ENCODE measurements around the gene LMTK3.

Gene LMTK3

GRCh38 chr19:48468772-48469288 is 42.8 kb downstream of the LMTK3 start:
- H3K36me3 Mint-ChIP-seq (ENCODE audit: low read depth), result peaks cover 44% of the 10 kb centered on the region
- H3K27me3 Mint-ChIP-seq, result no peaks in the 10 kb centered on the region
- H3K27ac Mint-ChIP-seq, result peak overlapping the region; percentile 93
- no peaks in the 10 kb centered on the region for H3K9me3 Mint-ChIP-seq
- peak; percentile 99 for DNase-seq
- peaks cover 27% of the 10 kb centered on the region for H3K4me1 Mint-ChIP-seq (ENCODE audit: low read depth)
- peak overlapping the region; percentile 83 for H3K4me3 Mint-ChIP-seq

GRCh38 chr19:48466561-48467325 is 44.9 kb downstream of the LMTK3 start:
- Mint-ChIP-seq H3K9me3 (no peaks in the 10 kb centered on the region), H3K36me3 (ENCODE audit: low read depth) (peaks cover 42% of the 10 kb centered on the region), H3K27ac (peak overlapping the region; percentile 22), H3K27me3 (no peaks in the 10 kb centered on the region), H3K4me3 (no peak overlapping the region), H3K4me1 (ENCODE audit: low read depth) (peaks cover 27% of the 10 kb centered on the region)
- DNase-seq, result no peak

- peaks cover 20% of the 10 kb centered on the region for H3K4me1 Mint-ChIP-seq (ENCODE audit: low read depth)
- H3K9me3 Mint-ChIP-seq, result no peaks in the 10 kb centered on the region
- DNase-seq, result no peak
- no peak overlapping the region for H3K4me3 Mint-ChIP-seq
- peaks cover 36% of the 10 kb centered on the region for H3K36me3 Mint-ChIP-seq (ENCODE audit: low read depth)
- no peaks in the 10 kb centered on the region for H3K27me3 Mint-ChIP-seq
- H3K27ac Mint-ChIP-seq, result peak overlapping the region; percentile 10
Observed at GRCh38 chr19:48465215-48465614, 46.4 kb downstream of the LMTK3 start.

- no peak overlapping the region for H3K4me3 Mint-ChIP-seq
- no peak overlapping the region for H3K27ac Mint-ChIP-seq
- no peaks in the 10 kb centered on the region for H3K9me3 Mint-ChIP-seq
- H3K36me3 Mint-ChIP-seq (ENCODE audit: low read depth), result peaks cover 61% of the 10 kb centered on the region
- DNase-seq, result no peak
- H3K27me3 Mint-ChIP-seq, result no peaks in the 10 kb centered on the region
- H3K4me1 Mint-ChIP-seq (ENCODE audit: low read depth), result peaks cover 8% of the 10 kb centered on the region
Observed at GRCh38 chr19:48461982-48462655, 49.5 kb downstream of the LMTK3 start.

- no peak for DNase-seq
- no peaks in the 10 kb centered on the region for H3K27me3 Mint-ChIP-seq
- H3K4me3 Mint-ChIP-seq, result no peak overlapping the region
- no peak overlapping the region for H3K27ac Mint-ChIP-seq
- H3K9me3 Mint-ChIP-seq, result no peaks in the 10 kb centered on the region
- H3K4me1 Mint-ChIP-seq (ENCODE audit: low read depth), result peaks cover 8% of the 10 kb centered on the region
- H3K36me3 Mint-ChIP-seq (ENCODE audit: low read depth), result peaks cover 65% of the 10 kb centered on the region
Observed at GRCh38 chr19:48461651-48461981, 50.0 kb downstream of the LMTK3 start.

- Mint-ChIP-seq H3K36me3 (ENCODE audit: low read depth) (peaks cover 80% of the 10 kb centered on the region), H3K27me3 (no peaks in the 10 kb centered on the region), H3K9me3 (no peaks in the 10 kb centered on the region), H3K4me3 (no peak overlapping the region), H3K27ac (no peak overlapping the region), H3K4me1 (ENCODE audit: low read depth) (peaks cover 4% of the 10 kb centered on the region)
- DNase-seq, result no peak
Observed at GRCh38 chr19:48458016-48458415, 53.6 kb downstream of the LMTK3 start.

- Mint-ChIP-seq H3K27me3 (no peaks in the 10 kb centered on the region), H3K4me3 (no peak overlapping the region), H3K9me3 (no peaks in the 10 kb centered on the region), H3K27ac (no peak overlapping the region), H3K4me1 (ENCODE audit: low read depth) (peaks cover 8% of the 10 kb centered on the region), H3K36me3 (ENCODE audit: low read depth) (peaks cover 81% of the 10 kb centered on the region)
- DNase-seq, result no peak
Observed at GRCh38 chr19:48456864-48457263, 54.8 kb downstream of the LMTK3 start.

- DNase-seq, result no peak
- no peaks in the 10 kb centered on the region for H3K27me3 Mint-ChIP-seq
- no peak overlapping the region for H3K27ac Mint-ChIP-seq
- no peaks in the 10 kb centered on the region for H3K9me3 Mint-ChIP-seq
- peaks cover 87% of the 10 kb centered on the region for H3K36me3 Mint-ChIP-seq (ENCODE audit: low read depth)
- no peak overlapping the region for H3K4me3 Mint-ChIP-seq
- H3K4me1 Mint-ChIP-seq (ENCODE audit: low read depth), result peaks cover 8% of the 10 kb centered on the region
Observed at GRCh38 chr19:48455908-48456562, 55.6 kb downstream of the LMTK3 start.

GRCh38 chr19:48455171-48455907 is 56.3 kb downstream of the LMTK3 start, which contains the start of gene KCNJ14:
KCNJ14 (plus strand) TSS chr19:48455574; CDS start chr19:48461725, 6,151 bp downstream.
- no peak for DNase-seq
- Mint-ChIP-seq H3K9me3 (no peaks in the 10 kb centered on the region), H3K27ac (peak within 1 kb of the TSS; percentile 41), H3K27me3 (no peaks in the 10 kb centered on the region), H3K4me1 (ENCODE audit: low read depth) (peaks cover 8% of the 10 kb centered on the region), H3K4me3 (no peak within 1 kb of the TSS), H3K36me3 (ENCODE audit: low read depth) (peaks cover 90% of the 10 kb centered on the region)

- H3K9me3 Mint-ChIP-seq, result no peaks in the 10 kb centered on the region
- H3K4me3 Mint-ChIP-seq, result no peak overlapping the region
- no peak for DNase-seq
- H3K4me1 Mint-ChIP-seq (ENCODE audit: low read depth), result peaks cover 10% of the 10 kb centered on the region
- no peaks in the 10 kb centered on the region for H3K27me3 Mint-ChIP-seq
- no peak overlapping the region for H3K27ac Mint-ChIP-seq
- H3K36me3 Mint-ChIP-seq (ENCODE audit: low read depth), result peaks cover 93% of the 10 kb centered on the region
Observed at GRCh38 chr19:48454150-48454730, 57.4 kb downstream of the LMTK3 start.

- Mint-ChIP-seq H3K4me3 (no peak overlapping the region), H3K27ac (peak overlapping the region; percentile 33), H3K9me3 (no peaks in the 10 kb centered on the region), H3K4me1 (ENCODE audit: low read depth) (peaks cover 25% of the 10 kb centered on the region), H3K27me3 (no peaks in the 10 kb centered on the region), H3K36me3 (ENCODE audit: low read depth) (peaks cover 97% of the 10 kb centered on the region)
- no peak for DNase-seq
Observed at GRCh38 chr19:48452289-48453190, 59.1 kb downstream of the LMTK3 start.

- no peaks in the 10 kb centered on the region for H3K27me3 Mint-ChIP-seq
- no peak overlapping the region for H3K27ac Mint-ChIP-seq
- peaks cover 29% of the 10 kb centered on the region for H3K4me1 Mint-ChIP-seq (ENCODE audit: low read depth)
- no peak overlapping the region for H3K4me3 Mint-ChIP-seq
- H3K36me3 Mint-ChIP-seq (ENCODE audit: low read depth), result peaks cover 95% of the 10 kb centered on the region
- H3K9me3 Mint-ChIP-seq, result no peaks in the 10 kb centered on the region
- DNase-seq, result no peak
Observed at GRCh38 chr19:48451624-48452023, 60.0 kb downstream of the LMTK3 start.

GRCh38 chr19:48450863-48451262 is 60.8 kb downstream of the LMTK3 start:
- no peak for DNase-seq
- Mint-ChIP-seq H3K4me3 (no peak overlapping the region), H3K36me3 (ENCODE audit: low read depth) (peaks cover 96% of the 10 kb centered on the region), H3K9me3 (no peaks in the 10 kb centered on the region), H3K27ac (no peak overlapping the region), H3K27me3 (no peaks in the 10 kb centered on the region), H3K4me1 (ENCODE audit: low read depth) (peaks cover 32% of the 10 kb centered on the region)
